Measurements from ENCODE around the gene SYTL2. TPM values are rescaled to one million over a fixed set of nuclear protein-coding genes. Genes with fewer than 3 reads are reported as not detected.

The SYTL2 gene
- total RNA-seq, 2 donors from 2014 or later = 1.7 to 3.4 TPM

GRCh38 chr11:85835729-85836128 is 24.8 kb upstream of the SYTL2 start:
- no peaks in the 10 kb centered on the region for H3K36me3 ChIP-seq (ENCODE audit: control insufficient read depth, insufficient read depth, low read length)
- TF ChIP-seq CTCF (conservative IDR thresholded peaks at IDR 0.05) = no peak
- H3K27me3 ChIP-seq (ENCODE audit: control insufficient read depth, insufficient read depth, low read length, poor library complexity, severe bottlenecking) = peaks cover 3% of the 10 kb centered on the region
- no peak overlapping the region for H3K4me3 Mint-ChIP-seq
- H3K4me3 ChIP-seq (ENCODE audit: low read length) = no peak overlapping the region
- 71 to 78% methylated on average over 1 to 3 of the region's 3 CpGs for WGBS, 2 experiments (ENCODE audit: insufficient coverage in 1 of 2, insufficient read length in 1 of 2)
- no peak overlapping the region for H3K9ac ChIP-seq (ENCODE audit: extremely low read depth, low read length, poor library complexity, severe bottlenecking)
- H3K4me1 Mint-ChIP-seq = peaks cover 7% of the 10 kb centered on the region
- H3K9me3 Mint-ChIP-seq = peaks cover 4% of the 10 kb centered on the region
- no peak overlapping the region for H3K27ac ChIP-seq (ENCODE audit: low read depth, low read length)
- H3K27ac Mint-ChIP-seq = no peak overlapping the region
- no peak for DNase-seq
- H3K9me3 ChIP-seq (ENCODE audit: control insufficient read depth, low read length) = peaks cover 7% of the 10 kb centered on the region
- H3K36me3 Mint-ChIP-seq (ENCODE audit: low read depth) = no peaks in the 10 kb centered on the region
- H3K27me3 Mint-ChIP-seq (ENCODE audit: insufficient read depth) = peaks cover under 1% of the 10 kb centered on the region
- H3K4me1 ChIP-seq (ENCODE audit: control insufficient read depth, insufficient read depth, low read length) = no peaks in the 10 kb centered on the region

- peaks cover 5% of the 10 kb centered on the region for H3K27me3 ChIP-seq (ENCODE audit: control insufficient read depth, insufficient read depth, low read length, poor library complexity, severe bottlenecking)
- H3K36me3 Mint-ChIP-seq (ENCODE audit: low read depth) = no peaks in the 10 kb centered on the region
- TF ChIP-seq CTCF (conservative IDR thresholded peaks at IDR 0.05) = no peak
- H3K9me3 ChIP-seq (ENCODE audit: control insufficient read depth, low read length) = peaks cover 7% of the 10 kb centered on the region
- H3K27me3 Mint-ChIP-seq (ENCODE audit: insufficient read depth) = peaks cover 5% of the 10 kb centered on the region
- no peak overlapping the region for H3K4me3 ChIP-seq (ENCODE audit: low read length)
- no peak for DNase-seq
- no peak overlapping the region for H3K27ac ChIP-seq (ENCODE audit: low read depth, low read length)
- H3K36me3 ChIP-seq (ENCODE audit: control insufficient read depth, insufficient read depth, low read length) = no peaks in the 10 kb centered on the region
- H3K4me1 Mint-ChIP-seq = peaks cover 9% of the 10 kb centered on the region
- WGBS, 2 experiments (ENCODE audit: insufficient coverage in 1 of 2, insufficient read length in 1 of 2) = 100% methylated on average over 1 of the region's 1 CpG; no CpG with 5 or more reads in 1 of the 2 experiments
- no peak overlapping the region for H3K9ac ChIP-seq (ENCODE audit: extremely low read depth, low read length, poor library complexity, severe bottlenecking)
- H3K4me3 Mint-ChIP-seq = no peak overlapping the region
- no peaks in the 10 kb centered on the region for H3K4me1 ChIP-seq (ENCODE audit: control insufficient read depth, insufficient read depth, low read length)
- H3K9me3 Mint-ChIP-seq = peaks cover 4% of the 10 kb centered on the region
- no peak overlapping the region for H3K27ac Mint-ChIP-seq
Observed at GRCh38 chr11:85835263-85835662, 24.3 kb upstream of the SYTL2 start.

GRCh38 chr11:85831050-85831449 is 20.1 kb upstream of the SYTL2 start:
- H3K4me1 Mint-ChIP-seq = peaks cover 9% of the 10 kb centered on the region
- H3K27me3 Mint-ChIP-seq (ENCODE audit: insufficient read depth) = peaks cover 11% of the 10 kb centered on the region
- H3K4me3 Mint-ChIP-seq = no peak overlapping the region
- H3K4me3 ChIP-seq (ENCODE audit: low read length) = no peak overlapping the region
- H3K9ac ChIP-seq (ENCODE audit: extremely low read depth, low read length, poor library complexity, severe bottlenecking) = no peak overlapping the region
- H3K27ac ChIP-seq (ENCODE audit: low read depth, low read length) = no peak overlapping the region
- no peak overlapping the region for H3K27ac Mint-ChIP-seq
- H3K9me3 Mint-ChIP-seq = peaks cover 4% of the 10 kb centered on the region
- TF ChIP-seq CTCF (conservative IDR thresholded peaks at IDR 0.05) = no peak
- no peak for DNase-seq
- no peaks in the 10 kb centered on the region for H3K36me3 ChIP-seq (ENCODE audit: control insufficient read depth, insufficient read depth, low read length)
- no peaks in the 10 kb centered on the region for H3K4me1 ChIP-seq (ENCODE audit: control insufficient read depth, insufficient read depth, low read length)
- H3K9me3 ChIP-seq (ENCODE audit: control insufficient read depth, low read length) = peaks cover 7% of the 10 kb centered on the region
- peaks cover 5% of the 10 kb centered on the region for H3K27me3 ChIP-seq (ENCODE audit: control insufficient read depth, insufficient read depth, low read length, poor library complexity, severe bottlenecking)
- H3K36me3 Mint-ChIP-seq (ENCODE audit: low read depth) = no peaks in the 10 kb centered on the region

Data from endodermal cell (in vitro differentiated cells).